ENCODE results near the gene SARS2.

- TF ChIP-seq POLR2A (IDR thresholded peaks at IDR 0.05; ENCODE audit: low read depth, low read length) (no peak), POLR2AphosphoS5 (IDR thresholded peaks at IDR 0.05; ENCODE audit: low read depth, low read length) (no peak), TAF1 (IDR thresholded peaks at IDR 0.05; ENCODE audit: low read depth, low read length) (no peak), SPI1 (IDR thresholded peaks at IDR 0.05; ENCODE audit: low read depth, low read length) (no peak), PAX5 (IDR thresholded peaks at IDR 0.05; ENCODE audit: insufficient read depth, low read length, severe bottlenecking) (no peak), POU2F2 (IDR thresholded peaks at IDR 0.05; ENCODE audit: low read depth, low read length) (no peak)
Observed at GRCh38 chr19:38870612-38871011, 60.0 kb downstream of the SARS2 start.
